HG03457 (cell line): ENCODE measurements around the gene NUDT19.
A peak's percentile ranks its signal among the peaks of the same experiment; 100 is the strongest.
"Not testable (repeated sequence)": the region's sequence is repeated elsewhere in the genome, so short reads cannot be mapped to it uniquely, and the experiment has no call there.

Experiments used
- ATAC-seq: cut with Tn5 transposase; IDR thresholded peaks from one replicate; pipeline ENCODE4 v1.9.1; 2021; ENCODE audit warnings: moderate number of reproducible peaks; ENCODE audit not compliant: unreplicated experiment

Gene NUDT19

DNA sequence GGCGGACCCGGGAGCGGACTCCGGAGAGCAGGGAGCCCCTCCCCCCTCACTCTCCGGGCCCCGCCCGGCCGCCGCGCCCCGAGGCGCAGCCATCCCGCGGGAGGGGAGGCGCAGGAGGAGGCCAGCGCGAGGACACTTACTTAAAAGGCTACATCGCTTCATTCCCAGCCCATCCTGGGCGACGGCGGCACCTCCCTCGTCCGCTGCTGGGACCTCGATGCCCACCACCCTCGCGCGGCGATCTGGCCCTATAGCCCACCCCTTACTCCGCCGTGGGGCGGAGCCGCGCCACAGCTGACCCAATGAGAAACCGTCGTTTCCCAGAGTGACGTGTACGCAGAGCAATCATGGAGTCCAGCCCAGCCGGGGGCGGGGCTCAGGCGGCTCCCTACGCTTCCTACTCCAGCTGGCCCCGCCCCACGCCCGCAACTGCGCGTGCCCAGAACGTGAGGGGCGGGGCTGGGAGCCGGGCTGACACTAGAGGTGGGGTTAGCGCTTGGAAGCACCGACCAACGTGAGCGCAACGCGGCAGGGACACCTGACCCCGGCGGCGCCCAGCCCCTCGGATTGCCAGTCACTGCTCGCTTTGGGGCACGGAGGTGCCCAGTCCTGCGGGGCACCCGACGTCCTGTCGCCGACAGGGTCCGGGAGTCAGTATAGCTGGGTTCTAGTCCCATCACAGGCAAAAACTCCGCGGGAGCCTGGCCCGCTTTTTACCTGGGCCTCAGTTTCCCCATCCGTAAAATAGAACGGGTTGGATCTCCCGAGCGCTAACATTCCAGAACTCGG lies 16.5 kb upstream of the NUDT19 start, which contains the start of gene ANKRD27:
ANKRD27 (minus strand) TSS at position 250 of the 789 bp plus-strand sequence. CDS start 16,165 bp downstream, outside the sequence.
- peak; percentile 97 for ATAC-seq

DNA sequence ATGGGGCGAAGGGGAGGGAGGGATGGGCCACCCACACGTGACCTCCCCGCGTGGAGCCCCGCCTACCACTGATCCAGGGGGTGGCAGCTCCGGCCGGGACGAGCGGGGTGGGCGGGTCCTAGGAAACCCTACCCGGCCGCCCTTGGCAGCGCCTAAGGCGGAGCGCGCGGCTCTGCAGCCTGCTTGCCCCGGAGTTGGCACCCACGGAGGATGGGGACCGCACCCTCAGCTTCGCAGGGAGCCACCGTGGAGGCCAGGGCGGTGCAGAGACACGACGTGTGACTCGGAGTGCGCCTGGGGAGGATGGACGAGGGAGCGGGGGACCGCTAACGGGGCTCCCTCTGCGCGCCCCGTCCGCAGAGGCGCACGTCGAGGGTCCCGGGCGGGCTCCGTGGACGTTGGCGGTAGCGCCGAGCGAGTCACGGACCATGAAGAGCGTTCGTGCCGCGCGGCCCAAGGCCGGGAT lies 15.9 kb upstream of the NUDT19 start, which contains the start of gene RGS9BP:
RGS9BP (plus strand) TSS at position 129 of the 466 bp plus-strand sequence. CDS start 416 bp downstream, outside the sequence.
- ATAC-seq, result no peak

DNA sequence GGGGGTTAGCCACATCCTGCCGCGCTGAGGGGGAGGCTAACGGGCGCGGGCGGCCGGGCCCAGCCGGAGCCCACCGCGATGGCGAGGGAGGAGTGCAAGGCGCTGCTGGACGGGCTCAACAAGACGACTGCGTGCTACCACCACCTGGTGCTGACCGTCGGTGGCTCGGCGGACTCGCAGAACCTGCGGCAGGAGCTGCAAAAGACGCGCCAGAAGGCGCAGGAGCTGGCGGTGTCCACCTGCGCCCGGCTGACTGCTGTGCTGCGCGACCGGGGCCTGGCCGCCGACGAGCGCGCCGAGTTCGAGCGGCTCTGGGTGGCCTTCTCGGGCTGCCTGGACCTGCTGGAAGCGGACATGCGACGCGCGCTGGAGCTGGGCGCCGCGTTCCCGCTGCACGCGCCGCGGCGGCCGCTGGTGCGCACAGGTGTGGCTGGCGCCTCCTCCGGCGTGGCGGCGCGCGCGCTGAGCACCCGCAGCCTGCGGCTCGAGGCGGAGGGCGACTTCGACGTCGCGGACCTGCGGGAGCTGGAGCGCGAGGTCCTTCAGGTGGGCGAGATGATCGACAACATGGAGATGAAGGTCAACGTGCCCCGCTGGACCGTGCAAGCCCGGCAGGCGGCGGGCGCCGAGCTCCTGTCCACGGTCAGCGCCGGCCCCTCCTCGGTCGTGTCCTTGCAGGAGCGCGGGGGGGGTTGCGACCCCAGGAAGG lies 15.3 kb upstream of the NUDT19 start:
- ATAC-seq, result no peak

DNA sequence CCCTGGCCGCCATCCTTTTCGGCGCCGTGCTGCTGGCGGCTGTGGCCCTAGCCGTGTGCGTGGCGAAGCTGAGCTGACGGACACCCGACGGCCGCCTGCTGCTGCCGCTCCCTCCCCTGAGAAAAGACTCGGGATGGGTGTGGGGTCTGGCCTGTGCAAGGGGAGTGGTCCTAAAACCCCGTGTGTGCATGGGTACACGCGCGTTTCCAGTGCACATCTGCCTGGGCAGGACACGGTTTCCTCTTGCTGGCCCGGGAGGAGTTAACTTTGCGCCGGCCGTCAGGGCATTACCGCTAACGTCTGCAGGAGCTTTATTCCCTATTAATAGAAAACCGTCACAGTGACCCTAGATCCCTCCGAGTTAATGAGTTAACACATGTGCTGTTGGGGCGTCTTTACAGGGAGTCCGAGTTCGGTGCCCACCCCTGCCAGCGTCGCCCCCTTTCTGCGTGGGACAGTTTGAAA lies 14.7 kb upstream of the NUDT19 start:
- no peak for ATAC-seq

DNA sequence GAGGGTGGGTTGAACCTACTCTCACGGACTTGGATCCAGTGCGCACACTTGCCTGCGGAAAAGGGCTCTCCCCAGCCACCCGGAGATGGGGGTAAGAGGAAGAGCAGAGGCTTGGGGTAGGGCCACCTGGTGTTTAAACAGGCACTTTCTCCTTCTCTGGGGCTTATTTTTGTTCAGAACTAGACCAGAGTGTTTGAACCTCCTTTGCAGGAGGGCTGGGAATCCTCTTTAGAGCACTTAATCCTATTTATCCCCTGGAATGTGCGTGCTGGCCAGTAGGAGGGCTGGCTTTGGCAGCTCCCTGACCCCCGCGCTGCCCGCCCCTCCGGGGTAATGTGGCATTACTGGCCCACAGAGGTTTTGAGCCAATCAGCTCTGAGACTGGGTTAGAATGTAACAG lies 14.0 kb upstream of the NUDT19 start:
- no peak for ATAC-seq

DNA sequence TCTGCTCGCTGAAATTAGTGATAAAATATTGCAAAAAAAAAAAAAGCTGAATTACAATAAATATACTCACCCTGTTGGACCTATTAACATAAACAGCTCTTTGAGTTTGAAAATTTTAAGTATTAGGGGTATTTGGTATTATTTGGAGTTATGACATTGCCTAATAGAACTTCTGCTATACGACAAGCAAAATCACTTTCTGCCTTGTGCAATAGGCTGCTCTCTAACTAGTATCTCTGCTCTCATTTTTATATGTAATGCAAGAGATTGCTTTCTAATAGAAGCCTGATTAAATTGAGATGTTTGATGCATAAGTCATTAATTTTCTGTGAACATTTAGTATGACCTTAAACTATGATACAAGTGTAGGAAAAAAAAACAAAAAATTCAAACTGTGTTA lies 10.6 kb upstream of the NUDT19 start:
- ATAC-seq, result no peak

DNA sequence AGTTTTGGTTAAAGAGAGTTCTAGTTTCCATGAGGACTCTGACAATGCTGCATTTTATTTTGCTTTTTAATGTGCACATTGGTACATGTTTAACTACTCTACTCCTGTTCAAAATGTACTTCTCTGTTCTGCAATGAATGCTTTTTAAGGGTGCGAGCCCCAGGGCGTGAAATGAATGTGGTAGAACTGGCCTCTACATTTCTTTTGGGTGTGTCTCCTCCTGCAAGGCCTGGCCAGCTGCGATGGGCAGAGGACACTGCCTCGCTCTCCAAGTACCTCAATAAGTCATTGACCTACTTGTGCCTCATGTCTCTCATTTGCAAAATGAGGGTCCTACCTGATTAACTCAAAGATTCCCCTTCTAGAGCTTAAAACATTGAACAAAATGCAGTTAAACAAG lies 9.3 kb upstream of the NUDT19 start:
- ATAC-seq, result no peak

DNA sequence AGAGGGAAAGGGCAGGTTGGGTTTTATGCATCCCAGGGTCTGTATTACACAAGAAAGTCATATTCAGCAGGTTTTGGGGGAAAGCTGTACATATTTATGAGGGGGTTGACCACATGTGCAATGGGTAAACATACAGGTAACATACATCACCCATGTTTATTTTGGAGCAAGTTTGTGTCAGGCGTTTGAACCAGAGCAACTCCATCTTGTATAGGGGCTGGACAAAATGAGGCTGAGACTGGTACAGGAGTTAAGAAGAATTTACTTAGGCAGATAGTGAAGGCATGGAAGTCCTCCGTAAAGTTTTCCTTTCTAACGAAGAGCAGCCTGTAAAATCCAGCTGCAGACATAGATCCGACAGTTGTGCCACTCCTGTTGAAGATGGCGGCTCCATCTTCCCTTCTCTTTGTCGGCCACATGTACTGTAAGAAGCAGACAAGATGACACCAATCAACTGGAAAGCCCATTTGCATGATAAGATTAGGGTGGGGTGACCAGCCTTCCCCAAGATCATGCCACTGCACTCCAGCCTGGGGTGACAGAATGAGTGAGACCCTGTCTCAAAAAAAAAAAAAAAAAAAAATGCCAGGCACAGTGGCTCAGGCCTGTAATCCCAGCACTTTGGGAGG lies 4.7 kb upstream of the NUDT19 start:
- ATAC-seq, result no peak

DNA sequence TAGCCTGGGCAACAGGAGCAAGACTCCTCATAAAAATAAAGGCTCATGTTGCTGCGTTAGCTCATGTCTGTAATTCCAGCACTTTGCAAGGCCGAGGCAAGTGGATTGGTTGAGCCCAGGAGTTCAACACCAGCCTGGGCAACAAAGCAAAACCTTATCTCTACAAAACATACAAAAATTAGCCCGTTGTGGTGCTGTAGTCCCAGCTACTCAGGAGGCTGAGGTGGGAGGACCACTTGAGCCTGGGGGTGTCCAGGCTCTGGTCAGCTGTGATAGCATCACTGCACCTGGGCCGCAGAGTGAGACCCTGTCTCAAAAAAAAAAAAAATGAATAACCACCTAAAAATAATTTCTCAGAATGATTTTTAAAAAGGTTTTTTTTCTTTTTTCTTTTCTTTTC lies 3.9 kb upstream of the NUDT19 start:
- no peak for ATAC-seq

DNA sequence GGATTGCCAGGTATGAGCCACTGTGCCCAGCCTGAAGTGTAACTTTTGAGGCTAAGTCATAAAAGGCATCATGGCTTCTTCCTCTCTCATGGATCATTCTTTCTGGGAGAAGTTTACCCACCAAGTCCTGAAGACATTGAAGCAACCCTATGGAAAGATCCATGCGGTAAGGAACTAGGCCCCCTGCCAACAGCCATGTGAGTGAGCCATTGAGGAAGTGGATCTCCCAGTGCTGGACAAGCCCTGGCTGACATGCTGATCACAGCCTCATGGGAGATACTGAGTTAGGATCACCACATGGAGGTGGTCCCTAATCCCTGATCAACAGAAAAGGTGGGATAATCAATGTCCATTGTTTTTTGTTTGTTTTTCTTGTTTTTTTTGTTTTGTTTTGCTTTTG lies 3.3 kb upstream of the NUDT19 start:
- ATAC-seq, result no peak

DNA sequence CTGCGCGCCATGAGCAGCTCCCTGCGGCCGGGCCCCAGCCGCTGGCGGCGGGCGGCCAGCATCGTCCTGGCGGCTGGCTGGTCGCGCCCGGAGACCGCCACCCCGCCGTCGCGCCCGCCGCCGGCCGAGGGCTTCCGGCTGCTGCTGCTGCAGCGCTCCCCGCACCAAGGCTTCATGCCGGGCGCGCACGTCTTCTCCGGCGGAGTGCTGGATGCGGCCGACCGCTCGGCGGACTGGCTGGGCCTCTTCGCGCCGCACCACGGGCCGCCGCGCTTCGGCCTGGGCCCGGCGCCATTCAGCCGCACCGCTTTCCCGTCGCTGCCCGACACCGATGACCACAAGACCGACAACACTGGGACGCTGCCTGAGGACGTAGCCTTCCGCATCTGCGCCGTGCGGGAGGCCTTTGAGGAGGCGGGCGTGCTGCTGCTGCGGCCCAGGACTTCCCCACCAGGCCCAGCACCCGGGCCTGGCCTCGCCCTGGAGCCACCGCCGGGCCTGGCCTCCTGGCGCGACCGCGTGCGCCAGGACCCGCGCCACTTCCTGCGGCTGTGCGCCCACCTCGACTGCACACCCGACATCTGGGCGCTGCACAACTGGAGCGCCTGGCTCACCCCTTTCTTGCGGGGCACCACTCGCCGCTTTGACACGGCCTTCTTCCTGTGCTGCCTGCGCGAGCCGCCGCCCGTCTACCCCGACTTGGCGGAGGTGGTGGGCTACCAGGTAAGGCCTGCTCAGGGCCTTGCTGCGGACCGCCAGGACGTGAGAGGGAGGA lies 518 bp downstream of the NUDT19 start:
- ATAC-seq, result peak; percentile 56

DNA sequence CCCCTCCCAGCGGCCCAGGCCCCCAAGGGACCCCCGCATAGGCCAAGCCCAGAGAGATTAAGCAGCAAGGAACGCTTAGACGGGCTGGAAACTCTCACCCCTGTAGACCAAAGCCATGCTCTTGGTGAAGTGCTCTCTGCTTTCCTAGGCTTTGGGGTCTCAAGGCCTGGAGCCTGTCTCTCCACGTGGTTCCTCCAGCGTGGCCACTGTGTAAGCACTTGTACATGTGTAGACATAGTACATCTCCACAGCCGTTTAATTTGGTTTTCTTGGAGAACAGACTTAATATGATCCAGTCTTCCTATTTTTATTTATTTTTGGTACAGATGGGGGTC lies 1.1 kb downstream of the NUDT19 start:
- ATAC-seq, result no peak

DNA sequence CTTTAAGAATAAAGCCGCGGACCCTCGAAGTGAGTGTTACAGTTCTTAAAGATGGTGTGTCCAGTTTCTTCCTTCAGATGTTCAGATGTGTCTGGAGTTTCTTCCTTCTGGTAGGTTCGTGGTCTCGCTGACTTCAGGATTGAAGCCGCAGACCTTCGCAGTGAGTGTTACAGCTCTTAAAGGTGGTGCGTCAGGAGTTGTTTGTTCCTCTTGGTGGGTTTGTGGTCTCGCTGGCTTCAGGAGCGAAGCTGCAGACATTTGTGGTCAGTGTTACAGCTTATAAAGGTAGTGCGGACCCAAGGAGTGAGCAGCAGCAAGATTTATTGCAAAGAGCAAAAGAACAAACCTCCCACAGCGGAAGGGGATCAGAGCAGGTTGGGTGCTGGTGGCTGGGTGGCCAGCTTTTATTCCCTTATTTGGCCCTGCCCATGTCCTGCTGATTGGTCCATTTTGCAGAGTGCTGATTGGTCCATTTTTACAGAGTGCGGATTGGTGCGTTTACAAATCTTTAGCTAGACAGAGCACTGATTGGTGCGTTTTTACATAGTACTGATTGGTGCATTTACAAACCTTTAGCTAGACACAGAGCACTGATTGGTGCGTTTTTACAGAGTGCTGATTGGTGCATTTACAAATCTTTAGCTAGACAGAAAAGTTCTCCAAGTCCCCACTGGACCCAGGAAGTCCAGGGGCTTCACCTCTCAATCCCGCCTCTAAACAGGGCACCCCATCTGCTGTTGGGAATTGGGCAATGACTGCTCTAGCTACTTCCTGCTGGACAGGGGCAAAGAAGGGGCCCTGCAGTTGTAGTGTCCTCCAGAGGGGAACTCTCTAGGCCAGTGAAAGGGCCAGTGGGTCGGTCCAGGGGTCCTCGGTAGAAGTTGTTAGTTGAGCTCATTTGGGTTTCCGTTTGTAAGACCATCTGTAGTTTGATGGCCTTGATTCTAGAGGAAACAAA lies 1.8 kb downstream of the NUDT19 start:
- not testable (repeated sequence) for ATAC-seq

DNA sequence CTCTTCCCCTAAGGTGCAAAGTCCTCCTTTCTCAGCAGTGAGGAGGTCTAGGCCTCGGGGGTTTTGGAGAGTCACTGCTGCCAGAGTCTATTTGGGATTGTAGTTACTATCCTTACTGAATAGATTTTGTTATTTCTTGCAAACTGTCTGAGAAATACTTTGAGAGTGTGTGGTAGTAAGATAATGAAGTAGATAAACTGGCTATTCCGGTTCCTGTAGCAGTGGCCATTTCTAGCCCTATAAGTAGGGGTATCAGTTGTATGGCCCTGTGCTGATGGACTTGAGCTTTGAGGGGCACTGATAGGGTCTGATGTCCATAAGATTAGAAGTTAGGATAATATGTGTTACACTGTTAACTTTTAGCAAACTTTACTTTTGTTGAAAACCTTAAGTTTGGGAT lies 2.7 kb downstream of the NUDT19 start:
- not testable (repeated sequence) for ATAC-seq

DNA sequence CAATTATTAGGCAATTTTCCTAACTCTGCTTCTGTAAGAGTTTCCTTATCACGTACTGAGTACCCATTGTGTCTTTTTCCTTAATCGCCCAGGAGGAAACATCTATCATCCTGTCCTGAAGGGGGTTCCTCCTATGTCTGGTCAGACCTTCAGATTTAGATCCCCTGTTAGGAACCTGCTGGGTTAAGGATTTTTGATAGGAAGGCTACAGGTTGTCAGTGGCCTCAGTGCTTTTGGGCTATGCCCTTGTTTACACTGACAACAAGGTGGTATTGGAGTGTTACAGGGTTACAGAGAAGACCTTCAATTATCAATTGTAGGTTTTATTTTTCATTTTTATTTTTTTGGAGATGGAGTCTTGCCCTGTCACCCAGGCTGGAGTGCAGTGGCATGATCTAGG lies 3.2 kb downstream of the NUDT19 start:
- not testable (repeated sequence) for ATAC-seq

DNA sequence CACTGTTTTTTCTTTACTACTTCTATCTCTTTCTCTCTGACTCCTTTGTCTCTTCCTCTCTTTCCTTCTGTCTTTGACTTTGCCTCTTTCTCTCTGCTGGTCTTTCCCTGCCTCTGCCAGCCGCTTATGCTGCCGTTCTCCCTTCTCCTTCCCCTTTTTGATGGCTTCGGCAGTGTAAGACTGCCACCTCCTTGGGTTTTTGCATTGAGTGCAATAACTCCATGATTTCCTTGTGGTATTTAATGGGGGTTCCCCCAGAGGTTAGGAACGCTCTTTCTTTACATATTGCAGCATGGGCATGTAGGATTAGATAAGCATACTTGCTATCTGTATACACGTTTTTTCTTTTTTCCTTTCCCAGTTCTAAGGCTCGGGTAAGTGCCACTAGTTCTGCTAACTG lies 3.9 kb downstream of the NUDT19 start:
- not testable (repeated sequence) for ATAC-seq

DNA sequence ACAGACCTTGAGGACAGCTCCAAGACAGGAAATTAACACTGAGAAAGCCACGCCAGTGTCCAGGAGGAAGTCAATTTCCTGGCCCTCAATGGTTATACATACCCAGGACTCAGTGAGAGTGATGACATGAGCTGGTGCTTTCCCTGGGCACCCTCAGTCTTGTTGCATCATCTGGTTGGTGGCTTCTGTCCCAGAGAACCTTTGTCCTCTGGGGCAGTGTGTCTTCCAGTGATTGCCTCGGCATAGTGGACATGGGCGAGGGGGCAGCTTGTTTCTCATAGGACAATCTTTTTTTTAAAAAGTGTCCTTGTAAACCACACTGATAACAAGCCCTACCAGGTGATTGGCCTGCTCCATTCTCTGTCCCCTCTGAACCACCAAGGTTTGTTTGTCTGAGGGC lies 5.2 kb downstream of the NUDT19 start:
- not testable (repeated sequence) for ATAC-seq

DNA sequence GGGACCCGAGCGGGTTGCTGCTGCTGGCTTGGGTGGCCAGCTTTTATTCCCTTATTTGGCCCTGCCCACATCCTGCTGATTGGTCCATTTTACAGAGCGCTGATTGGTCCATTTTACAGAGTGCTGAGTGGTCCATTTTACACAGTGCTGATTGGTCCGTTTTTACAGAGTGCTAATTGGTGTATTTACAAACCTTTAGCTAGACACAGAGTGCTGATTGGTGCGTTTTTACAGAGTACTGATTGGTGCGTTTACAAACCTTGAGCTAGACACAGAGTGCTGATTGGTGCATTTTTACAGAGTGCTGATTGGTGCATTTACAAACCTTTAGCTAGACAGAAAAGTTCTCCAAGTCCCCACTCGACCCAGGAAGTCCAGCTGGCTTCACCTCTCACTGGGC lies 8.5 kb downstream of the NUDT19 start:
- ATAC-seq, result not testable (repeated sequence)

DNA sequence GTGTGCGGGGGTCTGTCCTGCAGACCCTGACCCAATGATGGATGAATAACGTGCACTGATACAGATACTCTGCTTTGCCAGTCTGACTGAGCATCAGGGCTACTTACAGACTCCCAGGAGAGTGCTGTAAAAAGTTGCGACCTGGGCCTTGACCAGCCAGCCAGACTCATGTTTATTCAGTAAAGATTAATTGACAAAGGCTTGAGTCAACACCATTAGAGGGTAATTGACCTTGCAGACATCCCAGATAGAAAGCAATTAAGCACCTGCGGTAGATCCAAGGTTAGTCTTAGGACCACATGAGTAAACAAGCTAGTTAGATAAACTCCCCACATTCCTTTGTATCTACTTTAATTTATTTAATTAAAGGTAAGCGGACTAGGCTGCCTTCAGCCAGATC lies 10.4 kb downstream of the NUDT19 start:
- no peak for ATAC-seq

DNA sequence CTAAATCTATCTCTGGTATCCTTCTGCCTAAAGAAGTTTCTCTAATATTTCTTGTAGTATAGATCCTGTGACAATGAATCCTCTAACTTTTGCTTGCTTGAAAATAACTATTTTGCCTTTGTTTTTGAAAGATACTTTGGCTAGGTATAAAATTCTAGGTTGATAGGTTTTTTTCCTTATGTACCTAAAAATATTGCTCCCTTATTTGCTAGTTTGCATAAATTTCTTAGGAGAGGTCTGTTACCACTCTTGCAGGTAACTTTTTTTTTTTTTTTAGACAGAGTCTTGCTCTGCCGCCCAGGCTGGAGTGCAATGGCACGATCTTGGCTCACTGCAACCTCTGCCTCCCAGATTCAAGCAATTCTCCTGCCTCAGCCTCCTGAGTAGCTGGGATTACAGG lies 12.4 kb downstream of the NUDT19 start:
- not testable (repeated sequence) for ATAC-seq
